22Rv1 (cell line): ENCODE measurements around the gene CNOT1.

ENCODE experiments used
- H3K27ac ChIP-seq: fragments of 450-650 bp; 2 replicates; pipeline ENCODE4 v1.5.1; 2017
- CTCF ChIP-seq: fragments of 450-650 bp; IDR thresholded peaks from 2 replicates; pipeline ENCODE4 v1.5.1; 2017; ENCODE audit warnings: mild to moderate bottlenecking
- ZFX ChIP-seq: fragments of 450-650 bp; IDR thresholded peaks from 2 replicates; pipeline ENCODE4 v1.6.1; 2017; ENCODE audit warnings: antibody characterized with exemption, borderline replicate concordance

Gene CNOT1

GRCh38 chr16:58636466-58636865 lies 6.8 kb upstream of the CNOT1 start:
- no peak overlapping the region for H3K27ac ChIP-seq
- TF ChIP-seq CTCF (no peak), ZFX (no peak)

DNA sequence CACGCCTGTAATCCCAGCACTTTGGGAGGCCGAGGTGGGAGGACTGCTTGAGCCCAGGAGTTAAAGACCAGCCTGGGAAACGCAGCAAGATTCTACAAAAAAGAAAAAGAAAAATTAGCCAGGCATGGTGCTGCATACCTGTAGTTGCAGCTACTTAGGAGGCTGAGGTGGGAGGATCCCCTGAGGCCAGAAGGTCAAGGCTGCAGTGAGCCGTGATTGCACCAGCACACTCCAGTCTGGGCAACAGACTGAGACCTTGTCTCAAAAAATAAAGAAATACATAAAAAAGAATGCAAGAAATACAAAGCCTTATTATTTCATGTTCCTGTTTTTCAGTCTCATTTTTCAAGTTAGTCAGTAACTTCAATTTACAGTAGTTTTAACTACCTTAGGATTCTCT lies 5.9 kb upstream of the CNOT1 start:
- no peak for TF ChIP-seq ZFX
- no peak for TF ChIP-seq CTCF
- H3K27ac ChIP-seq: no peak overlapping the region

DNA sequence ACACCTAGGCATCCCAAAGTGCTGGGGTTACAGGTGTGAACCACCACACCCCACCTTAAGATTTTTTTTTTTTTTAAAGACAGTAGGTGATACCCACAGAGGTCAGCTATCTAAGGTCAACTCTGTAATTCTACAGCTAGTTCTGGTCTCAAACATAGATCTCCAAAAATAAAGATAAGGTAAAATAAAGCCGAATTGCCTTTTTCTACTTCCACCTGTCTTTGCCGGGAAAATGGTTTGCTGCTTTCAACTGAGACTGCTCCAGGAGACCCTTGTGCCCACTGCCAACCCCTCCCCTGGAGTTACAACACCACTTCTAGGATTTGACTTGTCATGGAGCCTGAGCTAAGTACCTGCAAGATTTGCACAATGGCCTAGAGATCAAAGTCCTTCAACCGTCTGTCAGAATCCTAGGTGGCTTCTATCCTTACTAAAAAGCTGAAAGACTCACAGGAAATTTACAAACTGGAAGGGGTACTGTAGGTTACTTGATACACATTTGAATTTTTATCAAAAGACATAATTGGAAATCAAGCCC lies 4.7 kb upstream of the CNOT1 start:
- TF ChIP-seq CTCF (no peak), ZFX (no peak)
- H3K27ac ChIP-seq: no peak overlapping the region

- peak overlapping the region; percentile 92 for H3K27ac ChIP-seq
- no peak for TF ChIP-seq ZFX
- no peak for TF ChIP-seq CTCF
Observed at GRCh38 chr16:58628845-58629732, 537 bp downstream of the CNOT1 start.

- no peak overlapping the region for H3K27ac ChIP-seq
- TF ChIP-seq ZFX (no peak), CTCF (no peak)
Observed at GRCh38 chr16:58624209-58624608, 5.4 kb downstream of the CNOT1 start.

DNA sequence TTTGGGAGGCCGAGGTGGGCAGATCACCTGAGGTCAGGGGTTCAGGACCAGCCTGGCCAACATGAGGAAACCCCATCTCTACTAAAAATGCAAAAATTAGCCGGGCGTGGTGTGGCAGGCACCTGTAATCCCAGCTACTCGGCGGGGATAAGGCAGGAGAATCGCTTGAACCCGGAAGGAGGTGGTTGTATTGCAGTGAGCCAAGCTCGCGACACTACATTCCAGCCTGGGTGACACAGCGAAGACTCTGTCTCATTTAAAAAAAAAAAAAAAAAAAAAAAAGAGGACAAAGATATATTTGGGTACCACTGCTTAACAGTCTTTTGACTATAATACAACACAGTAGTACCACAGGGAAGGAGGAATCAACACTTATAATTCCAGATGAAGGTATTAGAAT lies 9.2 kb downstream of the CNOT1 start:
- no peak overlapping the region for H3K27ac ChIP-seq
- TF ChIP-seq ZFX (no peak), CTCF (no peak)

DNA sequence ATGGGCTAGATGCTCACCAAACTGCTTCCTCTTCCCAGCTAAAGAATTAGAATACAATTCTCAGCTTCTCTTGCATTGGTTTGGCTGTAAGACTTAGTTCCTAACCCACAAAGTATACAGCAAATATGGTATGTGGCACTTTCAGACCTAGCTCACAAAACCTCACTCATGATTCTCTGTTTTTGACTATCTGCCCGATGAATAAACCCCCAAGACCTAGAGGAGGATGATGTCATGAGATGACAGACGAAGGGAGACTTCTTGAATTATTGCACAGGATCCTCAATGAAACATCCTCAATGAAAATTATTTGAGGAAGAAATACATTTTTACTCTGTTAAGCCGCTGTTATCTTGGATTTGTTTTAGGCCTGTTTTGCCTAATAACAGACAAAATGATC lies 14.3 kb downstream of the CNOT1 start:
- TF ChIP-seq ZFX (no peak), CTCF (no peak)

More for the DNA sequence above, 14.3 kb downstream of the CNOT1 start:
- H3K27ac ChIP-seq: no peak overlapping the region
